Measurements from ENCODE around the gene ZNF277.

The ZNF277 gene

GRCh38 chr7:112206238-112206990 is at the start of gene ZNF277, which contains the start of gene DOCK4:
ZNF277 (plus strand) TSS chr7:112206695; CDS start chr7:112206717, 22 bp downstream.
DOCK4 (minus strand) TSS chr7:112206399; CDS start chr7:112206138, 261 bp downstream.
- Mint-ChIP-seq H3K4me1 (ENCODE audit: low read depth) (peaks cover 45% of the 10 kb centered on the region), H3K27me3 (peaks cover 38% of the 10 kb centered on the region), H3K4me3 (peak within 1 kb of the TSS; percentile 88), H3K27ac (peak within 1 kb of the TSS; percentile 90), H3K36me3 (ENCODE audit: low read depth) (peaks cover 11% of the 10 kb centered on the region), H3K9me3 (no peaks in the 10 kb centered on the region)
- peak; percentile 100 for DNase-seq

- H3K27ac Mint-ChIP-seq = no peak overlapping the region
- no peak for DNase-seq
- no peaks in the 10 kb centered on the region for H3K36me3 Mint-ChIP-seq (ENCODE audit: low read depth)
- H3K27me3 Mint-ChIP-seq = peaks cover 18% of the 10 kb centered on the region
- H3K4me1 Mint-ChIP-seq (ENCODE audit: low read depth) = peaks cover 2% of the 10 kb centered on the region
- H3K9me3 Mint-ChIP-seq = no peaks in the 10 kb centered on the region
- H3K4me3 Mint-ChIP-seq = no peak overlapping the region
Measured at GRCh38 chr7:112157072-112157471, 49.4 kb upstream of the ZNF277 start.

- no peak for DNase-seq
- H3K4me3 Mint-ChIP-seq = no peak overlapping the region
- H3K9me3 Mint-ChIP-seq = no peaks in the 10 kb centered on the region
- H3K36me3 Mint-ChIP-seq (ENCODE audit: low read depth) = no peaks in the 10 kb centered on the region
- H3K27ac Mint-ChIP-seq = no peak overlapping the region
- peaks cover 2% of the 10 kb centered on the region for H3K4me1 Mint-ChIP-seq (ENCODE audit: low read depth)
- peaks cover 21% of the 10 kb centered on the region for H3K27me3 Mint-ChIP-seq
Measured at GRCh38 chr7:112159351-112159750, 47.1 kb upstream of the ZNF277 start.

GRCh38 chr7:112160130-112160770 is 46.2 kb upstream of the ZNF277 start:
- no peak for DNase-seq
- H3K9me3 Mint-ChIP-seq = no peaks in the 10 kb centered on the region
- no peak overlapping the region for H3K4me3 Mint-ChIP-seq
- H3K27ac Mint-ChIP-seq = no peak overlapping the region
- H3K27me3 Mint-ChIP-seq = peaks cover 16% of the 10 kb centered on the region
- H3K4me1 Mint-ChIP-seq (ENCODE audit: low read depth) = peaks cover 2% of the 10 kb centered on the region
- no peaks in the 10 kb centered on the region for H3K36me3 Mint-ChIP-seq (ENCODE audit: low read depth)

- H3K36me3 Mint-ChIP-seq (ENCODE audit: low read depth) = no peaks in the 10 kb centered on the region
- peaks cover 2% of the 10 kb centered on the region for H3K4me1 Mint-ChIP-seq (ENCODE audit: low read depth)
- H3K27me3 Mint-ChIP-seq = peaks cover 13% of the 10 kb centered on the region
- DNase-seq = no peak
- H3K27ac Mint-ChIP-seq = no peak overlapping the region
- H3K9me3 Mint-ChIP-seq = no peaks in the 10 kb centered on the region
- H3K4me3 Mint-ChIP-seq = no peak overlapping the region
Measured at GRCh38 chr7:112160771-112161150, 45.7 kb upstream of the ZNF277 start.

GRCh38 chr7:112161253-112162141 is 45.0 kb upstream of the ZNF277 start:
- Mint-ChIP-seq H3K27ac (no peak overlapping the region), H3K9me3 (no peaks in the 10 kb centered on the region), H3K36me3 (ENCODE audit: low read depth) (no peaks in the 10 kb centered on the region), H3K4me3 (no peak overlapping the region), H3K4me1 (ENCODE audit: low read depth) (peaks cover 2% of the 10 kb centered on the region), H3K27me3 (peaks cover 10% of the 10 kb centered on the region)
- DNase-seq = no peak

- H3K36me3 Mint-ChIP-seq (ENCODE audit: low read depth) = no peaks in the 10 kb centered on the region
- H3K27ac Mint-ChIP-seq = no peak overlapping the region
- no peaks in the 10 kb centered on the region for H3K4me1 Mint-ChIP-seq (ENCODE audit: low read depth)
- no peak for DNase-seq
- H3K27me3 Mint-ChIP-seq = peaks cover 10% of the 10 kb centered on the region
- H3K4me3 Mint-ChIP-seq = no peak overlapping the region
- no peaks in the 10 kb centered on the region for H3K9me3 Mint-ChIP-seq
Measured at GRCh38 chr7:112162142-112162766, 44.2 kb upstream of the ZNF277 start.

- DNase-seq = no peak
- no peak overlapping the region for H3K4me3 Mint-ChIP-seq
- H3K9me3 Mint-ChIP-seq = no peaks in the 10 kb centered on the region
- peaks cover 10% of the 10 kb centered on the region for H3K27me3 Mint-ChIP-seq
- H3K4me1 Mint-ChIP-seq (ENCODE audit: low read depth) = no peaks in the 10 kb centered on the region
- no peak overlapping the region for H3K27ac Mint-ChIP-seq
- no peaks in the 10 kb centered on the region for H3K36me3 Mint-ChIP-seq (ENCODE audit: low read depth)
Measured at GRCh38 chr7:112162784-112163506, 43.5 kb upstream of the ZNF277 start.

GRCh38 chr7:112167147-112167546 is 39.3 kb upstream of the ZNF277 start:
- H3K4me1 Mint-ChIP-seq (ENCODE audit: low read depth) = no peaks in the 10 kb centered on the region
- no peaks in the 10 kb centered on the region for H3K36me3 Mint-ChIP-seq (ENCODE audit: low read depth)

GRCh38 chr7:112168915-112169314 is 37.6 kb upstream of the ZNF277 start:
- Mint-ChIP-seq H3K36me3 (ENCODE audit: low read depth) (no peaks in the 10 kb centered on the region), H3K27ac (no peak overlapping the region), H3K9me3 (no peaks in the 10 kb centered on the region), H3K4me3 (no peak overlapping the region), H3K27me3 (peaks cover 33% of the 10 kb centered on the region), H3K4me1 (ENCODE audit: low read depth) (no peaks in the 10 kb centered on the region)
- DNase-seq = no peak

More at GRCh38 chr7:112167147-112167546, 39.3 kb upstream of the ZNF277 start:
- DNase-seq = no peak
- no peak overlapping the region for H3K27ac Mint-ChIP-seq
- no peaks in the 10 kb centered on the region for H3K9me3 Mint-ChIP-seq
- peaks cover 26% of the 10 kb centered on the region for H3K27me3 Mint-ChIP-seq
- no peak overlapping the region for H3K4me3 Mint-ChIP-seq

- H3K36me3 Mint-ChIP-seq (ENCODE audit: low read depth) = no peaks in the 10 kb centered on the region
- H3K4me3 Mint-ChIP-seq = no peak overlapping the region
- H3K27me3 Mint-ChIP-seq = peaks cover 44% of the 10 kb centered on the region
- no peaks in the 10 kb centered on the region for H3K4me1 Mint-ChIP-seq (ENCODE audit: low read depth)
- no peak overlapping the region for H3K27ac Mint-ChIP-seq
- H3K9me3 Mint-ChIP-seq = no peaks in the 10 kb centered on the region
- no peak for DNase-seq
Measured at GRCh38 chr7:112171673-112172072, 34.8 kb upstream of the ZNF277 start.

- H3K27me3 Mint-ChIP-seq = peaks cover 56% of the 10 kb centered on the region
- no peak for DNase-seq
- no peak overlapping the region for H3K4me3 Mint-ChIP-seq
- H3K27ac Mint-ChIP-seq = no peak overlapping the region
- H3K36me3 Mint-ChIP-seq (ENCODE audit: low read depth) = no peaks in the 10 kb centered on the region
- no peaks in the 10 kb centered on the region for H3K4me1 Mint-ChIP-seq (ENCODE audit: low read depth)
- H3K9me3 Mint-ChIP-seq = no peaks in the 10 kb centered on the region
Measured at GRCh38 chr7:112172870-112173567, 33.5 kb upstream of the ZNF277 start.

- H3K9me3 Mint-ChIP-seq = no peaks in the 10 kb centered on the region
- no peaks in the 10 kb centered on the region for H3K4me1 Mint-ChIP-seq (ENCODE audit: low read depth)
- peaks cover 56% of the 10 kb centered on the region for H3K27me3 Mint-ChIP-seq
Measured at GRCh38 chr7:112173568-112173905, 33.0 kb upstream of the ZNF277 start.

More at GRCh38 chr7:112173568-112173905, 33.0 kb upstream of the ZNF277 start:
- DNase-seq = no peak
- H3K36me3 Mint-ChIP-seq (ENCODE audit: low read depth) = no peaks in the 10 kb centered on the region
- no peak overlapping the region for H3K27ac Mint-ChIP-seq
- no peak overlapping the region for H3K4me3 Mint-ChIP-seq
